Endothelial cell of umbilical vein (primary cell): ENCODE data around the gene SNCA. TPM values are rescaled to one million over a fixed set of nuclear protein-coding genes. Genes with fewer than 3 reads are reported as not detected.

Experiments used
- BruUV-seq: library from RNA; stranded (reverse); fragments of 400-500 nt; replicated peaks from 2 replicates; lab custom pipeline; 2021; lab: Mats Ljungman, UMichigan
- CTCF ChIA-PET: fragments of 300-600, 350-600 bp; sonication (Branson Sonifier 250); formaldehyde crosslinking; loops from one replicate; lab custom pipeline; 2021; ENCODE audit warnings: antibody characterized with exemption, inconsistent platforms; lab: Charles Lee
- POLR2A ChIA-PET: fragments of 300-600, 350-600 bp; sonication (Branson Sonifier 250); formaldehyde crosslinking; loops from one replicate; lab custom pipeline; 2021; ENCODE audit warnings: antibody characterized with exemption, inconsistent platforms; lab: Charles Lee
- DNase-seq: peaks from one replicate; pipeline ENCODE4 v3.0.0-alpha.2; 2011; ENCODE audit warnings: low read depth, low spot score
- FAIRE-seq: peaks from 2 replicates; lab custom pipeline; 2011; peaks lifted over from hg19 to GRCh38; lab: Jason Lieb, UNC
- H2AFZ ChIP-seq: 2 replicates; pipeline ENCODE4 v1.6.0; 2012; ENCODE audit warnings: low read depth, low read length, control low read depth, inconsistent platforms
- H3K27ac ChIP-seq: 2 replicates; pipeline ENCODE4 v1.5.1; 2011; ENCODE audit warnings: low read depth, mild to moderate bottlenecking, control low read depth, low read length, moderate library complexity; ENCODE audit not compliant: insufficient read depth
- H3K27me3 ChIP-seq, 2 experiments: 2 replicates each; pipeline versions ENCODE4 v1.6.0 to v1.6.1; 2011; ENCODE audit warnings: low read length in 2 of 2, mixed read lengths in 1 of 2; ENCODE audit not compliant: control insufficient read depth in 2 of 2, insufficient read depth in 2 of 2
- H3K36me3 ChIP-seq, 2 experiments: 2 replicates in 1 of 2; 3 replicates in 1 of 2; pipeline ENCODE4 v1.5.1; 2011; ENCODE audit warnings: low read length in 2 of 2, mild to moderate bottlenecking in 1 of 2, moderate library complexity in 1 of 2; ENCODE audit not compliant: control insufficient read depth in 2 of 2, insufficient read depth in 2 of 2; ENCODE audit errors: extremely low read depth in 1 of 2
- H3K4me1 ChIP-seq: 3 replicates; pipeline ENCODE4 v1.5.1; 2011; ENCODE audit warnings: mild to moderate bottlenecking, low read length; ENCODE audit not compliant: control insufficient read depth, insufficient read depth; ENCODE audit errors: extremely low read depth
- H3K4me2 ChIP-seq: 2 replicates; pipeline ENCODE4 v1.6.1; 2011; ENCODE audit warnings: low read length, control low read depth, mixed read lengths; ENCODE audit not compliant: insufficient read depth
- H3K4me3 ChIP-seq, 3 experiments: fragments of 200-600 bp in 1 of 3; sonication (generic), shearing (Covaris generic) in 1 of 3; replicated peaks in 1 of 3; 2 replicates each; pipeline ENCODE4 v1.5.1; 2011 to 2016; ENCODE audit warnings: control low read depth in 3 of 3, low read length in 3 of 3, mild to moderate bottlenecking in 2 of 3, inconsistent platforms in 1 of 3, low read depth in 1 of 3, moderate library complexity in 1 of 3; ENCODE audit not compliant: insufficient read depth in 1 of 3
- H3K79me2 ChIP-seq: 2 replicates; pipeline ENCODE4 v1.6.0; 2012; ENCODE audit warnings: low read length, inconsistent platforms; ENCODE audit not compliant: control insufficient read depth, insufficient read depth
- H3K9ac ChIP-seq: replicated peaks from 2 replicates; pipeline ENCODE3; 2011; ENCODE audit warnings: low read length, control low read depth; ENCODE audit not compliant: insufficient read depth; ENCODE audit errors: extremely low read depth
- H3K9me1 ChIP-seq: replicated peaks from 3 replicates; pipeline ENCODE4 v1.6.0; 2011; ENCODE audit warnings: mild to moderate bottlenecking, low read length; ENCODE audit not compliant: control insufficient read depth, insufficient read depth; ENCODE audit errors: extremely low read depth
- H3K9me3 ChIP-seq: replicated peaks from 2 replicates; pipeline ENCODE4 v1.5.1; 2012; ENCODE audit warnings: low read length, inconsistent platforms; ENCODE audit not compliant: control insufficient read depth, insufficient read depth
- H4K20me1 ChIP-seq: replicated peaks from 2 replicates; pipeline ENCODE3; 2011; ENCODE audit warnings: mild to moderate bottlenecking, low read length; ENCODE audit not compliant: control insufficient read depth, insufficient read depth; ENCODE audit errors: extremely low read depth
- CTCF ChIP-seq, 2 donors: IDR thresholded peaks; 1 replicate in 1 of 2; 2 replicates in 1 of 2; pipeline ENCODE4 v1.5.1; 2011; ENCODE audit warnings: low read length in 2 of 2, mild to moderate bottlenecking in 2 of 2, moderate library complexity in 2 of 2, control low read depth in 1 of 2, inconsistent platforms in 1 of 2, low read depth in 1 of 2; ENCODE audit not compliant: insufficient read depth in 1 of 2; ENCODE audit errors: extremely low read depth in 1 of 2
- FOS ChIP-seq: IDR thresholded peaks from 2 replicates; pipeline ENCODE4 v1.6.1; 2011; ENCODE audit warnings: mild to moderate bottlenecking, low read length, moderate library complexity, borderline replicate concordance; ENCODE audit not compliant: insufficient read depth
- GATA2 ChIP-seq: IDR thresholded peaks from 2 replicates; pipeline ENCODE4 v1.7.0; 2011; ENCODE audit warnings: low read depth, mild to moderate bottlenecking, moderate library complexity, mixed read lengths, low read length; ENCODE audit not compliant: insufficient read length, insufficient read depth
- JUN ChIP-seq: IDR thresholded peaks from 2 replicates; pipeline ENCODE4 v1.6.1; 2011; ENCODE audit warnings: borderline replicate concordance, low read depth; ENCODE audit not compliant: insufficient read length, insufficient read depth
- POLR2AphosphoS5 ChIP-seq: IDR thresholded peaks from 2 replicates; pipeline ENCODE4 v1.6.1; 2012; ENCODE audit warnings: low read depth, mild to moderate bottlenecking, control low read depth, low read length, moderate library complexity; ENCODE audit not compliant: insufficient read depth
- dilution Hi-C: fragments of 300-500 bp; cut with MboI; formaldehyde crosslinking; loops from one replicate; pipeline ENCODE4 v1.15.0; 2019; ENCODE audit warnings: low sequenced_read_pairs; ENCODE audit not compliant: extremely low pct_ligation_motif_present
- intact Hi-C: fragments of 100-400 bp; cut with micrococcal nuclease; formaldehyde crosslinking; loops from one replicate; pipeline ENCODE4 v1.10.0; 2022
- polyA plus RNA-seq, 4 experiments: library from polyadenylated mRNA; depleted of rRNA in 3 of 4; stranded (reverse) in 3 of 4; unstranded in 1 of 4; fragments of >200 nt; gene quantifications; 2 replicates each; pipeline versions ENCODE4 v1.2.1 to v1.2.3, GENCODE V29; 2011 to 2012; ENCODE audit warnings: missing spikeins in 1 of 4
- total RNA-seq: library from RNA; stranded (reverse); gene quantifications from 2 replicates; pipeline ENCODE4 v1.2.3, GENCODE V29; 2021

Gene SNCA
- total and polyA plus RNA-seq, 2 donors (not counting 3 experiments of a cell fraction or from before 2014, with no cell fraction given): 76.8 to 116 TPM

- Histone ChIP-seq H2AFZ (peak overlapping the region; percentile 29), H3K9me1 (no peaks in the 10 kb centered on the region), H3K9ac (peak overlapping the region; percentile 68), H3K27me3 (no peaks in the 10 kb centered on the region), H4K20me1 (no peaks in the 10 kb centered on the region), H3K4me3 (peak overlapping the region; percentile 56 to 93 (median 91)), H3K79me2 (peaks cover 46% of the 10 kb centered on the region), H3K9me3 (no peaks in the 10 kb centered on the region), H3K36me3 (peaks cover 8% of the 10 kb centered on the region in 2 experiments), H3K4me1 (peaks cover 21% of the 10 kb centered on the region), H3K27ac (peak overlapping the region; percentile 43), H3K4me2 (peak overlapping the region; percentile 97)
- DNase-seq (peak; percentile 42), FAIRE-seq (peak; percentile 43)
- POLR2A ChIA-PET: no interaction called here
- dilution Hi-C loops (no loop called here), intact Hi-C loops (loop anchor here (2.0 kb wide), 1 partner anchor 63 kb away; no protein-coding TSS in a partner anchor)
- BruUV-seq: no TSS peak
- TF ChIP-seq GATA2 (no peak), FOS (no peak), CTCF (IDR thresholded peaks at IDR 0.05; ENCODE audit: extremely low read depth in 1 of 2, insufficient read depth in 1 of 2, low read depth in 1 of 2, low read length in 2 of 2) (no peak), JUN (no peak), POLR2AphosphoS5 (no peak)
- CTCF ChIA-PET: interaction anchor here (0.7 to 1.2 kb wide), 5 partner anchors 9 to 180 kb away, joined by 3 to 4 read pairs (median 3); no protein-coding TSS in a partner anchor
These were observed 773 bp downstream of the SNCA start for GRCh38 chr4:89836031-89836745.
